HEK293T (cell line): ENCODE measurements around the gene IFIH1.

Source experiments
- CTCF ChIA-PET: fragments of 350-600 bp; formaldehyde crosslinking; extraction: SDS; loops from one replicate; lab custom pipeline; 2021; ENCODE audit warnings: antibody characterized with exemption, inconsistent platforms; lab: Yijun Ruan, JAX
- POLR2A ChIA-PET: fragments of 350-600 bp; formaldehyde crosslinking; extraction: SDS; loops from one replicate; lab custom pipeline; 2020; ENCODE audit warnings: antibody characterized with exemption, inconsistent platforms; lab: Yijun Ruan, JAX
- DNase-seq: peaks from one replicate; pipeline ENCODE4 v3.0.0; 2012; ENCODE audit warnings: mixed read lengths; ENCODE audit errors: extremely low spot score
- ARNT ChIP-seq: fragments of 450-650 bp; IDR thresholded peaks from 2 replicates; pipeline ENCODE4 v1.6.1; 2017; ENCODE audit warnings: mild to moderate bottlenecking
- BHLHE40 ChIP-seq: fragments of 450-650 bp; IDR thresholded peaks from 2 replicates; pipeline ENCODE4 v1.6.1; 2016; ENCODE audit warnings: mild to moderate bottlenecking, moderate library complexity, borderline replicate concordance
- CTBP1 ChIP-seq: fragments of 450-650 bp; IDR thresholded peaks from 2 replicates; pipeline ENCODE4 v1.6.1; 2016; ENCODE audit warnings: borderline replicate concordance
- ELF4 ChIP-seq: fragments of 450-650 bp; IDR thresholded peaks from 2 replicates; pipeline ENCODE4 v1.6.1; 2017; ENCODE audit warnings: antibody characterized with exemption
- FOXA1 ChIP-seq: fragments of 450-650 bp; IDR thresholded peaks from 2 replicates; pipeline ENCODE4 v1.6.1; 2016; ENCODE audit warnings: mild to moderate bottlenecking
- FOXK2 ChIP-seq: fragments of 450-650 bp; IDR thresholded peaks from 2 replicates; pipeline ENCODE4 v1.6.1; 2016; ENCODE audit warnings: mild to moderate bottlenecking
- FOXM1 ChIP-seq: fragments of 450-650 bp; IDR thresholded peaks from 2 replicates; pipeline ENCODE4 v1.6.1; 2017; ENCODE audit warnings: mild to moderate bottlenecking, borderline replicate concordance
- HDGF ChIP-seq: fragments of 450-650 bp; IDR thresholded peaks from 2 replicates; pipeline ENCODE4 v1.6.1; 2017; ENCODE audit warnings: antibody characterized with exemption, borderline replicate concordance
- L3MBTL2 ChIP-seq: fragments of 450-650 bp; conservative IDR thresholded peaks from 2 replicates; pipeline ENCODE4 v1.6.1; 2016; ENCODE audit warnings: mild to moderate bottlenecking
- LEF1 ChIP-seq: fragments of 450-650 bp; IDR thresholded peaks from 2 replicates; pipeline ENCODE4 v1.6.1; 2017; ENCODE audit warnings: mild to moderate bottlenecking, borderline replicate concordance
- NFRKB ChIP-seq: fragments of 450-650 bp; IDR thresholded peaks from 2 replicates; pipeline ENCODE4 v1.6.1; 2016; ENCODE audit warnings: mild to moderate bottlenecking, moderate library complexity
- PKNOX1 ChIP-seq: fragments of 450-650 bp; IDR thresholded peaks from 2 replicates; pipeline ENCODE4 v1.6.1; 2016
- SP1 ChIP-seq: fragments of 450-650 bp; IDR thresholded peaks from 2 replicates; pipeline ENCODE4 v1.6.1; 2017
- SUZ12 ChIP-seq: fragments of 450-650 bp; IDR thresholded peaks from 2 replicates; pipeline ENCODE4 v1.6.1; 2016; ENCODE audit warnings: mild to moderate bottlenecking
- TARDBP ChIP-seq: fragments of 450-650 bp; IDR thresholded peaks from 2 replicates; pipeline ENCODE4 v1.6.1; 2016
- ZNF384 ChIP-seq: fragments of 450-650 bp; IDR thresholded peaks from 2 replicates; pipeline ENCODE4 v1.6.1; 2016

The IFIH1 gene

GRCh38 chr2:162337868-162338267 lies 19.4 kb upstream of the IFIH1 start:
- CTCF ChIA-PET, result no interaction called here
- no peak for DNase-seq
- POLR2A ChIA-PET, result no interaction called here
- TF ChIP-seq ELF4, result no peak
- TF ChIP-seq LEF1, result no peak
- TF ChIP-seq CTBP1, result no peak
- no peak for TF ChIP-seq ZNF384
- TF ChIP-seq ARNT, result no peak
- TF ChIP-seq HDGF, result no peak

GRCh38 chr2:162333968-162334367 lies 15.5 kb upstream of the IFIH1 start:
- no peak for DNase-seq
- CTCF ChIA-PET, result interaction anchor here (0.6 kb wide), 1 partner anchor 66 kb away, joined by 4 read pairs; no protein-coding TSS in a partner anchor
- TF ChIP-seq ARNT (no peak), SP1 (no peak), ELF4 (no peak), TARDBP (no peak), FOXA1 (no peak), LEF1 (no peak), NFRKB (no peak), SUZ12 (no peak), BHLHE40 (no peak), FOXM1 (no peak), ZNF384 (no peak), CTBP1 (no peak), HDGF (no peak), FOXK2 (no peak), L3MBTL2 (no peak)
- POLR2A ChIA-PET, result no interaction called here

- ChIA-PET POLR2A (no interaction called here), CTCF (no interaction called here)
- TF ChIP-seq PKNOX1 (no peak), NFRKB (no peak), BHLHE40 (no peak), L3MBTL2 (no peak), HDGF (no peak), TARDBP (no peak), CTBP1 (no peak), SP1 (no peak), FOXM1 (no peak), FOXA1 (no peak), ELF4 (no peak), ZNF384 (no peak), ARNT (no peak), SUZ12 (no peak), FOXK2 (no peak), LEF1 (no peak)
- no peak for DNase-seq
Measured at GRCh38 chr2:162330881-162331280, 12.4 kb upstream of the IFIH1 start.

- DNase-seq, result no peak
- TF ChIP-seq NFRKB (no peak), TARDBP (no peak), SUZ12 (no peak), FOXK2 (no peak), HDGF (no peak), FOXA1 (no peak), ARNT (no peak)
- ChIA-PET POLR2A (no interaction called here), CTCF (no interaction called here)
Measured at GRCh38 chr2:162328424-162329157, 10.1 kb upstream of the IFIH1 start.

- ChIA-PET CTCF (no interaction called here), POLR2A (no interaction called here)
- no peak for DNase-seq
- TF ChIP-seq FOXK2, result no peak
- TF ChIP-seq SUZ12, result no peak
- TF ChIP-seq CTBP1, result no peak
- no peak for TF ChIP-seq ARNT
- TF ChIP-seq BHLHE40, result no peak
- no peak for TF ChIP-seq ZNF384
- TF ChIP-seq LEF1, result no peak
- TF ChIP-seq NFRKB, result no peak
- no peak for TF ChIP-seq ELF4
- no peak for TF ChIP-seq SP1
- TF ChIP-seq L3MBTL2, result no peak
- no peak for TF ChIP-seq TARDBP
- TF ChIP-seq FOXM1, result no peak
- TF ChIP-seq PKNOX1, result no peak
- TF ChIP-seq HDGF, result no peak
- TF ChIP-seq FOXA1, result no peak
Measured at GRCh38 chr2:162327806-162328205, 9.3 kb upstream of the IFIH1 start.

- DNase-seq, result no peak
- ChIA-PET CTCF (no interaction called here), POLR2A (no interaction called here)
- no peak for TF ChIP-seq TARDBP
Measured at GRCh38 chr2:162327134-162327769, 8.8 kb upstream of the IFIH1 start.

- ChIA-PET CTCF (no interaction called here), POLR2A (no interaction called here)
- no peak for DNase-seq
- no peak for TF ChIP-seq FOXK2
- no peak for TF ChIP-seq ARNT
- no peak for TF ChIP-seq LEF1
- TF ChIP-seq HDGF, result no peak
Measured at GRCh38 chr2:162324953-162325352, 6.5 kb upstream of the IFIH1 start.
